IPS-15b (cell line): ENCODE results near the gene CDC73.
"Not testable (repeated sequence)": the region's sequence is repeated elsewhere in the genome, so short reads cannot be mapped to it uniquely, and the experiment has no call there.

Experiments
- H3K27me3 ChIP-seq: one replicate; pipeline ENCODE4 v1.6.1; 2013; ENCODE audit warnings: low read length; ENCODE audit not compliant: control insufficient read depth, insufficient read depth
- H3K36me3 ChIP-seq: one replicate; pipeline ENCODE4 v1.6.1; 2013; ENCODE audit warnings: low read length; ENCODE audit not compliant: control insufficient read depth, insufficient read depth
- H3K4me1 ChIP-seq: one replicate; pipeline ENCODE4 v1.6.1; 2013; ENCODE audit warnings: mild to moderate bottlenecking, low read length; ENCODE audit not compliant: control insufficient read depth, insufficient read depth
- H3K4me3 ChIP-seq: one replicate; pipeline ENCODE4 v1.5.1; 2013; ENCODE audit warnings: low read depth, low read length
- H3K9ac ChIP-seq: one replicate; pipeline ENCODE4 v1.6.1; 2013; ENCODE audit warnings: low read depth, mild to moderate bottlenecking, low read length
- H3K9me3 ChIP-seq: one replicate; pipeline ENCODE4 v1.6.1; 2013; ENCODE audit warnings: mild to moderate bottlenecking, low read length; ENCODE audit not compliant: control insufficient read depth, insufficient read depth

CDC73 gene

GRCh38 chr1:193184776-193185175 lies 62.9 kb downstream of the CDC73 start:
- Histone ChIP-seq H3K4me1 (peaks cover 8% of the 10 kb centered on the region), H3K36me3 (no peaks in the 10 kb centered on the region), H3K4me3 (no peak overlapping the region), H3K9me3 (no peaks in the 10 kb centered on the region), H3K9ac (no peak overlapping the region), H3K27me3 (no peaks in the 10 kb centered on the region)

- Histone ChIP-seq H3K9ac (no peak overlapping the region), H3K4me1 (peaks cover 8% of the 10 kb centered on the region), H3K36me3 (no peaks in the 10 kb centered on the region), H3K27me3 (no peaks in the 10 kb centered on the region), H3K4me3 (no peak overlapping the region), H3K9me3 (no peaks in the 10 kb centered on the region)
These were observed 63.4 kb downstream of the CDC73 start for GRCh38 chr1:193185211-193185610.

GRCh38 chr1:193185901-193186731 lies 64.3 kb downstream of the CDC73 start, which contains the start of gene B3GALT2:
TSS of gene B3GALT2 (minus strand) at chr1:193186613. CDS start at chr1:193181562, 5,051 bp downstream.
- Histone ChIP-seq H3K36me3 (no peaks in the 10 kb centered on the region), H3K9ac (no peak within 1 kb of the TSS), H3K4me3 (no peak within 1 kb of the TSS), H3K27me3 (no peaks in the 10 kb centered on the region), H3K9me3 (no peaks in the 10 kb centered on the region), H3K4me1 (peaks cover 8% of the 10 kb centered on the region)

- H3K36me3 ChIP-seq = no peaks in the 10 kb centered on the region
- no peaks in the 10 kb centered on the region for H3K9me3 ChIP-seq
- no peaks in the 10 kb centered on the region for H3K27me3 ChIP-seq
- H3K4me3 ChIP-seq = no peak overlapping the region
- no peak overlapping the region for H3K9ac ChIP-seq
- H3K4me1 ChIP-seq = peaks cover 8% of the 10 kb centered on the region
These were observed 65.3 kb downstream of the CDC73 start for GRCh38 chr1:193187114-193187513.

- H3K4me1 ChIP-seq, H3K27me3 ChIP-seq, H3K36me3 ChIP-seq, H3K9ac ChIP-seq, H3K4me3 ChIP-seq, H3K9me3 ChIP-seq: not testable (repeated sequence)
These were observed 67.1 kb downstream of the CDC73 start for GRCh38 chr1:193188915-193189314.

DNA sequence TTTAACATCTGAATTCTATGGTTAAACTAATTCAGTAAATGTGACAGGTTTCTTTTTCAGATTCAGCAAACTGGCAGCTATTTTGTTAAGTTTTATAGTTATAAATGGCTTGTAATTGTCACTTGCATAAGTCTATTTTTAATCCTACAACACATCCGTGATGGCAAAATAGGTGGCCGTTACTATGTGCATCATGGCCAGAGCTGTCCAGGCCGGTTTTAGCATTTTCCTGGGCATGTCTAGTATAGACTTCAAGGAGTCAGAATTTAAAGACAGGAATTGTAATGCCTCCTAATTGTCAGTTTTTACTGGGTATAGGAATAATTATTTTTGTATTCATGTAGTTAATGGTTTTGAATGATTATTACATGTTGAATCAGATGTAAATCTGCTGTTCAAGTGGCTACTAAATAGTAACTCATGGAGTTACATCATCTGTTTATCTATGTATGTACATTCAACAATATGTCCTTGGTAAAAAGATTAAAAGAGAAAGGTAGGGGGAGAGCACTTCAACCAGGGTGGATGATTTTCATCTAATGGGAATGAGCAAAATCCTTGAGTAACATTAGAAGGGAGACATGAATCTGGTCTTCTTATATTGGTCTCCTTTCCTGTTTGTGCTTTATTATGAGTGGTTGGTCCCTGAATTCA lies 67.7 kb downstream of the CDC73 start:
- Histone ChIP-seq H3K36me3 (no peaks in the 10 kb centered on the region), H3K9me3 (no peaks in the 10 kb centered on the region), H3K9ac (no peak overlapping the region), H3K4me3 (no peak overlapping the region), H3K4me1 (peaks cover 8% of the 10 kb centered on the region), H3K27me3 (no peaks in the 10 kb centered on the region)

DNA sequence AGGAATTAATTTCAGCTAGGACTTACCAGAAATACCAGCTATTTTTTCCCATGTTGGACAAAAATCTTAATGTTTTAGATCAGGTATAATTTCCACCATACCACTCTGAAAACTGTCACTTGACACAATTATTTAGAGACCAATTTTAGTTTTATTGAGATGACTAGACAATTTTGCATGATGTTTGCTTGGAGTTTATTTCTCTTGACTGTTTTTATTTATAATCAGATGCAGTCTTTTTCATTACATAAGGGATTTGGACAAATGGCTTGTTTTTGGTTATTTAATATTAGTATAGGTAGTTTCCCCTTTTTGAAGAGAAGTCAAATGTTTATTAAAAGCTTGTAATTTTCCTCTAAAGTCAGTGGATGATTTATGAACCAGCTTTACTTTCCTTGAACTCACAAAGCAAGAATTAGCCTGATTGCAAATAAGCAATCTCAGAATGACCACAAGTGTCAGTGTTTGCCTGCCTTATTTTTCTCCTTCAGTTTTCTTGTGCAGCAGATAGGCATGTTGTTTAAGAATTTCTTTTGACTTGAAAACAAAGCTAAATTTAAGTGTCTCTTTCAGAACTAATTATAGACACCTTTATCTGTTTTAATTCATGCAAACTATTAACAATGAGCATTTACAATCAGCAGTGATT lies 68.4 kb downstream of the CDC73 start:
- Histone ChIP-seq H3K4me3 (no peak overlapping the region), H3K4me1 (peaks cover 7% of the 10 kb centered on the region), H3K9ac (no peak overlapping the region), H3K36me3 (no peaks in the 10 kb centered on the region), H3K27me3 (no peaks in the 10 kb centered on the region), H3K9me3 (no peaks in the 10 kb centered on the region)

GRCh38 chr1:193192586-193192985 lies 70.8 kb downstream of the CDC73 start:
- no peaks in the 10 kb centered on the region for H3K4me1 ChIP-seq
- H3K4me3 ChIP-seq = no peak overlapping the region
- H3K36me3 ChIP-seq = no peaks in the 10 kb centered on the region
- no peak overlapping the region for H3K9ac ChIP-seq
- H3K27me3 ChIP-seq = no peaks in the 10 kb centered on the region
- no peaks in the 10 kb centered on the region for H3K9me3 ChIP-seq

- no peaks in the 10 kb centered on the region for H3K4me1 ChIP-seq
- no peaks in the 10 kb centered on the region for H3K9me3 ChIP-seq
- H3K9ac ChIP-seq = no peak overlapping the region
- H3K36me3 ChIP-seq = no peaks in the 10 kb centered on the region
- no peaks in the 10 kb centered on the region for H3K27me3 ChIP-seq
- no peak overlapping the region for H3K4me3 ChIP-seq
These were observed 78.1 kb downstream of the CDC73 start for GRCh38 chr1:193199940-193200339.

- no peak overlapping the region for H3K9ac ChIP-seq
- no peaks in the 10 kb centered on the region for H3K27me3 ChIP-seq
- H3K4me3 ChIP-seq = no peak overlapping the region
- no peaks in the 10 kb centered on the region for H3K36me3 ChIP-seq
- H3K4me1 ChIP-seq = no peaks in the 10 kb centered on the region
- H3K9me3 ChIP-seq = no peaks in the 10 kb centered on the region
These were observed 79.2 kb downstream of the CDC73 start for GRCh38 chr1:193201021-193201420.

- Histone ChIP-seq H3K9me3 (no peaks in the 10 kb centered on the region), H3K4me1 (peaks cover 4% of the 10 kb centered on the region), H3K36me3 (no peaks in the 10 kb centered on the region), H3K27me3 (no peaks in the 10 kb centered on the region), H3K4me3 (no peak overlapping the region), H3K9ac (no peak overlapping the region)
These were observed 89.2 kb downstream of the CDC73 start for GRCh38 chr1:193210996-193211395.

DNA sequence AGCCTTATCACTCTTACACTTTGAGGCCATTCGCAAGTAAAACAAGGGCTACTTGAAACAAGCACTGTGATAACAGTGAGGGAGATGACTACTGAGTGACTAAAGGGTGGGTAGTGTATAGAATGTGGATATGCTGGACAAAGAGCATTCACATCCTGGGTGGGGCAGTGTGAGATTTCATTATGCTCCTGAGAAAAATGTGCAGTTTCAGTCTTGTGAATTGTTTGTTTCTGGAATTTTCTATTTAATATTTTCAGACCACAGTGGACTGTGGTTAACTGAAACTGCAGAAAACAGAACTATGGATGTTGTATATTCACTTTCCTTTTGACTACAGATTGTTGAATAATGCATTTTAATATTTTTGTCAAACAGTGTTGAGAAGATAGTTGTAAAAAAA lies 89.7 kb downstream of the CDC73 start:
- no peak overlapping the region for H3K9ac ChIP-seq

More for the DNA sequence above, 89.7 kb downstream of the CDC73 start:
- no peaks in the 10 kb centered on the region for H3K27me3 ChIP-seq
- H3K9me3 ChIP-seq = no peaks in the 10 kb centered on the region
- H3K36me3 ChIP-seq = no peaks in the 10 kb centered on the region
- H3K4me3 ChIP-seq = no peak overlapping the region
- H3K4me1 ChIP-seq = peaks cover 5% of the 10 kb centered on the region
